Frontal cortex (tissue), 4 donors: Measurements from ENCODE around the gene PLPP1. TPM values are rescaled to one million over a fixed set of nuclear protein-coding genes. Genes with fewer than 3 reads are reported as not detected.

Source experiments
- DNase-seq, 2 donors: peaks; one replicate each; pipeline ENCODE4 v3.0.0; 2012; ENCODE audit warnings: low spot score in 2 of 2
- FAIRE-seq: peaks from 2 replicates; lab custom pipeline; 2012; peaks lifted over from hg19 to GRCh38; lab: Jason Lieb, UNC
- total RNA-seq: library from RNA; depleted of rRNA; stranded (reverse); fragments of >200 nt; gene quantifications from one replicate; pipeline ENCODE4 v1.2.3, GENCODE V29; 2014
- donor health status: control.
- donor health status: control.
- donor health status: control.

PLPP1 gene
- total RNA-seq, 1 donor from 2014 or later = 25.7 TPM

GRCh38 chr5:55459572-55459971 is 75.2 kb downstream of the PLPP1 start:
- FAIRE-seq = no peak

GRCh38 chr5:55456216-55456895 is 78.4 kb downstream of the PLPP1 start:
- FAIRE-seq (no peak), DNase-seq (no peak)

More at GRCh38 chr5:55459572-55459971, 75.2 kb downstream of the PLPP1 start:
- no peak for DNase-seq

- DNase-seq (no peak), FAIRE-seq (no peak)
Measured at GRCh38 chr5:55454282-55454681, 80.5 kb downstream of the PLPP1 start.

- no peak for DNase-seq
- FAIRE-seq = no peak
Measured at GRCh38 chr5:55453211-55453610, 81.6 kb downstream of the PLPP1 start.

GRCh38 chr5:55451976-55452375 is 82.8 kb downstream of the PLPP1 start:
- FAIRE-seq (no peak), DNase-seq (no peak)

- FAIRE-seq (no peak), DNase-seq (no peak)
Measured at GRCh38 chr5:55450050-55450765, 84.6 kb downstream of the PLPP1 start.

- no peak for DNase-seq
- no peak for FAIRE-seq
Measured at GRCh38 chr5:55446640-55447351, 88.0 kb downstream of the PLPP1 start.

- no peak for DNase-seq
- FAIRE-seq = no peak
Measured at GRCh38 chr5:55445791-55446190, 89.0 kb downstream of the PLPP1 start.

- FAIRE-seq (no peak), DNase-seq (no peak)
Measured at GRCh38 chr5:55441954-55442353, 92.8 kb downstream of the PLPP1 start.

GRCh38 chr5:55441107-55441771 is 93.5 kb downstream of the PLPP1 start:
- no peak for DNase-seq
- no peak for FAIRE-seq

GRCh38 chr5:55440188-55440646 is 94.5 kb downstream of the PLPP1 start:
- DNase-seq (no peak), FAIRE-seq (no peak)

- DNase-seq = no peak
Measured at GRCh38 chr5:55438998-55439397, 95.8 kb downstream of the PLPP1 start.

GRCh38 chr5:55437859-55438206 is 96.9 kb downstream of the PLPP1 start:
- FAIRE-seq (no peak), DNase-seq (no peak)

More at GRCh38 chr5:55438998-55439397, 95.8 kb downstream of the PLPP1 start:
- FAIRE-seq = no peak

- FAIRE-seq (no peak), DNase-seq (no peak)
Measured at GRCh38 chr5:55437452-55437851, 97.3 kb downstream of the PLPP1 start.

- FAIRE-seq = no peak
- no peak for DNase-seq
Measured at GRCh38 chr5:55432549-55432948, 102.2 kb downstream of the PLPP1 start.

GRCh38 chr5:55429613-55430253 is 105.0 kb downstream of the PLPP1 start:
- FAIRE-seq (no peak), DNase-seq (no peak)

- FAIRE-seq (no peak), DNase-seq (no peak)
Measured at GRCh38 chr5:55429221-55429612, 105.5 kb downstream of the PLPP1 start.

- FAIRE-seq = no peak
- peak in 1 of 2 donors; percentile 35 for DNase-seq
Measured at GRCh38 chr5:55427157-55427556, 107.6 kb downstream of the PLPP1 start.

- DNase-seq = no peak
- no peak for FAIRE-seq
Measured at GRCh38 chr5:55426455-55426854, 108.3 kb downstream of the PLPP1 start.

GRCh38 chr5:55421074-55421529 is 113.7 kb downstream of the PLPP1 start:
- no peak for FAIRE-seq
- no peak for DNase-seq
